ENCODE data around the gene SPRYD4.

Gene SPRYD4

GRCh38 chr12:56448860-56449621, 19.3 kb upstream of the SPRYD4 start, which contains the start of gene TIMELESS:
Gene TIMELESS, minus strand, starts transcription at chr12:56449426. Its CDS starts 15,256 bp downstream, at chr12:56434170.
- TF ChIP-seq ARNTL (CRISPR knock-in tag; IDR thresholded peaks at IDR 0.05; ENCODE audit: borderline replicate concordance, low read depth) (no peak), CSRNP3 (CRISPR knock-in tag; IDR thresholded peaks at IDR 0.05) (no peak), TOX (CRISPR knock-in tag; IDR thresholded peaks at IDR 0.05; ENCODE audit: borderline replicate concordance) (no peak), PPARA (CRISPR knock-in tag; IDR thresholded peaks at IDR 0.05; ENCODE audit: borderline replicate concordance) (no peak), GLIS3 (CRISPR knock-in tag; IDR thresholded peaks at IDR 0.05) (no peak), POU6F1 (CRISPR knock-in tag; IDR thresholded peaks at IDR 0.05; ENCODE audit: borderline replicate concordance, low read depth) (no peak), ISL1 (CRISPR knock-in tag; IDR thresholded peaks at IDR 0.05) (no peak), ZNF565 (CRISPR knock-in tag; conservative IDR thresholded peaks at IDR 0.05; ENCODE audit: low read depth) (no peak), CREB5 (CRISPR knock-in tag; IDR thresholded peaks at IDR 0.05; ENCODE audit: low read depth) (no peak), ZFP30 (CRISPR knock-in tag; IDR thresholded peaks at IDR 0.05) (no peak)
- ATAC-seq = peak; percentile 99

GRCh38 chr12:56449622-56449984, 18.8 kb upstream of the SPRYD4 start:
- TF ChIP-seq GLIS3 (CRISPR knock-in tag; IDR thresholded peaks at IDR 0.05) (no peak), POU6F1 (CRISPR knock-in tag; IDR thresholded peaks at IDR 0.05; ENCODE audit: borderline replicate concordance, low read depth) (no peak), CSDC2 (CRISPR knock-in tag; IDR thresholded peaks at IDR 0.05) (no peak), PPARA (CRISPR knock-in tag; IDR thresholded peaks at IDR 0.05; ENCODE audit: borderline replicate concordance) (no peak), ARNTL (CRISPR knock-in tag; IDR thresholded peaks at IDR 0.05; ENCODE audit: borderline replicate concordance, low read depth) (no peak), OSR1 (CRISPR knock-in tag; IDR thresholded peaks at IDR 0.05) (no peak), ZFP30 (CRISPR knock-in tag; IDR thresholded peaks at IDR 0.05) (no peak), TCF4 (CRISPR knock-in tag; IDR thresholded peaks at IDR 0.05; ENCODE audit: borderline replicate concordance) (no peak), CSRNP3 (CRISPR knock-in tag; IDR thresholded peaks at IDR 0.05) (no peak), ZFP3 (CRISPR knock-in tag; IDR thresholded peaks at IDR 0.05) (no peak), ZNF565 (CRISPR knock-in tag; conservative IDR thresholded peaks at IDR 0.05; ENCODE audit: low read depth) (no peak), RARB (CRISPR knock-in tag; IDR thresholded peaks at IDR 0.05) (no peak), SNAI2 (CRISPR knock-in tag; IDR thresholded peaks at IDR 0.05) (no peak)
- no peak; the same call in 2 of the 3 replicates for ATAC-seq

- TF ChIP-seq ISL1 (CRISPR knock-in tag; IDR thresholded peaks at IDR 0.05) (no peak), CSDC2 (CRISPR knock-in tag; IDR thresholded peaks at IDR 0.05) (no peak), PATZ1 (CRISPR knock-in tag; IDR thresholded peaks at IDR 0.05; ENCODE audit: borderline replicate concordance) (no peak), ZFP30 (CRISPR knock-in tag; IDR thresholded peaks at IDR 0.05) (no peak), CREB5 (CRISPR knock-in tag; IDR thresholded peaks at IDR 0.05; ENCODE audit: low read depth) (no peak), SNAI2 (CRISPR knock-in tag; IDR thresholded peaks at IDR 0.05) (no peak), ESRRG (CRISPR knock-in tag; IDR thresholded peaks at IDR 0.05) (no peak), ZFP3 (CRISPR knock-in tag; IDR thresholded peaks at IDR 0.05) (no peak), BACH2 (CRISPR knock-in tag; IDR thresholded peaks at IDR 0.05; ENCODE audit: borderline replicate concordance) (no peak), POU6F1 (CRISPR knock-in tag; IDR thresholded peaks at IDR 0.05; ENCODE audit: borderline replicate concordance, low read depth) (no peak), ZNF70 (CRISPR knock-in tag; IDR thresholded peaks at IDR 0.05) (no peak)
- no peak for ATAC-seq
Observed at GRCh38 chr12:56450241-56450640, 18.1 kb upstream of the SPRYD4 start.

All from SK-N-SH treated with all-trans-retinoic acid at 6 μM for 48 hours (cell line).